Measurements from ENCODE around the gene AARS2.

Gene AARS2

GRCh38 chr6:44303842-44304241 is 9.3 kb downstream of the AARS2 start:
- in situ Hi-C loops (cut with HindIII; ENCODE audit: low sequenced_read_pairs): loop anchor here (10.0 kb wide), 1 partner anchor 49 kb away; the partner anchor contains the start of gene SLC35B2

- in situ Hi-C loops (cut with HindIII; ENCODE audit: low sequenced_read_pairs): loop anchor here (10.0 kb wide), 1 partner anchor 48 kb away; the partner anchor contains the start of gene SLC35B2
Measured at GRCh38 chr6:44302856-44303255, 10.3 kb downstream of the AARS2 start.

- in situ Hi-C loops (cut with HindIII; ENCODE audit: low sequenced_read_pairs): loop anchor here (10.0 kb wide), 1 partner anchor 47 kb away; the partner anchor contains the start of gene SLC35B2
Measured at GRCh38 chr6:44301782-44302564, 11.2 kb downstream of the AARS2 start.

GRCh38 chr6:44301106-44301505 is 12.0 kb downstream of the AARS2 start:
- in situ Hi-C loops (cut with HindIII; ENCODE audit: low sequenced_read_pairs): loop anchor here (10.0 kb wide), 1 partner anchor 46 kb away; the partner anchor contains the start of gene SLC35B2

- in situ Hi-C loops (cut with HindIII; ENCODE audit: low sequenced_read_pairs): loop anchor here (10.0 kb wide), 1 partner anchor 46 kb away; the partner anchor contains the start of gene SLC35B2
Measured at GRCh38 chr6:44300292-44300823, 12.8 kb downstream of the AARS2 start.

GRCh38 chr6:44298864-44299263 is 14.3 kb downstream of the AARS2 start:
- in situ Hi-C loops (cut with HindIII; ENCODE audit: low sequenced_read_pairs): no loop called here

- in situ Hi-C loops (cut with HindIII; ENCODE audit: low sequenced_read_pairs): no loop called here
Measured at GRCh38 chr6:44298055-44298803, 14.9 kb downstream of the AARS2 start.

- in situ Hi-C loops (cut with HindIII; ENCODE audit: low sequenced_read_pairs): no loop called here
Measured at GRCh38 chr6:44297063-44298038, 15.8 kb downstream of the AARS2 start.

- in situ Hi-C loops (cut with HindIII; ENCODE audit: low sequenced_read_pairs): no loop called here
Measured at GRCh38 chr6:44294832-44295791, 18.0 kb downstream of the AARS2 start.

GRCh38 chr6:44292661-44293365 is 20.3 kb downstream of the AARS2 start:
- in situ Hi-C loops (cut with HindIII; ENCODE audit: low sequenced_read_pairs): no loop called here

- in situ Hi-C loops (cut with HindIII; ENCODE audit: low sequenced_read_pairs): no loop called here
Measured at GRCh38 chr6:44291841-44292240, 21.3 kb downstream of the AARS2 start.

- in situ Hi-C loops (cut with HindIII; ENCODE audit: low sequenced_read_pairs): no loop called here
Measured at GRCh38 chr6:44289726-44290260, 23.4 kb downstream of the AARS2 start.

- in situ Hi-C loops (cut with HindIII; ENCODE audit: low sequenced_read_pairs): no loop called here
Measured at GRCh38 chr6:44286747-44287146, 26.4 kb downstream of the AARS2 start.

GRCh38 chr6:44286285-44286565 is 26.9 kb downstream of the AARS2 start:
- in situ Hi-C loops (cut with HindIII; ENCODE audit: low sequenced_read_pairs): no loop called here

- in situ Hi-C loops (cut with HindIII; ENCODE audit: low sequenced_read_pairs): no loop called here
Measured at GRCh38 chr6:44285552-44286284, 27.4 kb downstream of the AARS2 start.

- in situ Hi-C loops (cut with HindIII; ENCODE audit: low sequenced_read_pairs): no loop called here
Measured at GRCh38 chr6:44284867-44285266, 28.3 kb downstream of the AARS2 start.

GRCh38 chr6:44284121-44284520 is 29.0 kb downstream of the AARS2 start:
- in situ Hi-C loops (cut with HindIII; ENCODE audit: low sequenced_read_pairs): no loop called here

All from DLD1 (cell line).